LNCaP clone FGC (cell line): Measurements from ENCODE around the gene NDUFB8.

Experiments used
- DNase-seq: peaks from one replicate; pipeline ENCODE4 v3.0.0-alpha.2; 2011; ENCODE audit warnings: low read depth
- H3K4me3 ChIP-seq: 2 replicates; pipeline ENCODE4 v1.5.1; 2011; ENCODE audit warnings: mild to moderate bottlenecking, low read depth, low read length, control low read depth
- TF ChIP-seq, protein P1 (sequence below): IDR thresholded peaks from 2 replicates; pipeline ENCODE4 v1.5.1; 2012; ENCODE audit warnings: mild to moderate bottlenecking; ENCODE audit not compliant: control insufficient read depth, insufficient read depth; ENCODE audit errors: extremely low read depth

The NDUFB8 gene

DNA sequence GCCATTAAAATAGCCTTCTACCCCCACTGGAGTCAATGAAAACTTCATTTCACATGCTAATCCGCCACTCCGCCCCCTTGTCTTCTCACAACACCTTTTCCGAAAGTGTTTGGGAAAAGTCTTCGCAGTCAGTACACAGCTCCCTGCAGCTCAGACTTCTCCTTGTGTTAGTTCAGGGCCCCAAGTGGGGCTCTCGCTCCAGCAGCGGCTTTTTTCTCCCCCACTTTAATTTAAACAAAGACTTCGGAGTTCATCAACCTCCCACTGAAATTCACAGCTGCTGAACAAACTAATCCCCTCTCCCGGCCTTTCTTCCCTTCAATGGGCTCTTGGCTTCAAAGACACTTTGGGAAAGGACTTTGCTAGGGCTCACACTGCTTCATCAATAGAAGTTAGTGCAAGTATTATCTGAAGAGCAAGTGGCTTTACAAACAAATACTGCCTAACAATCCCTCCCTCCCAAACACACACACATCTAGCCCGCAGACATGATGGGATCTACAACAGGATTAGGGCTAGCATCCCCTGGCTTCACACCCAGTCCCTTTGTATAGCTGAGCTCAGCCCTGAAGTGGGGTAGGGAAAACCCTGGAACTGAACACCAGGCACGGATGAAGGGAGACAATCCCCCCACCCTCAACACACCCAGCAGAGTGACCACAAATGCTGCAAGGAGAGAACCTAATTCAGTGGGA lies 43.7 kb downstream of the NDUFB8 start:
- TF ChIP-seq, protein P1, sequence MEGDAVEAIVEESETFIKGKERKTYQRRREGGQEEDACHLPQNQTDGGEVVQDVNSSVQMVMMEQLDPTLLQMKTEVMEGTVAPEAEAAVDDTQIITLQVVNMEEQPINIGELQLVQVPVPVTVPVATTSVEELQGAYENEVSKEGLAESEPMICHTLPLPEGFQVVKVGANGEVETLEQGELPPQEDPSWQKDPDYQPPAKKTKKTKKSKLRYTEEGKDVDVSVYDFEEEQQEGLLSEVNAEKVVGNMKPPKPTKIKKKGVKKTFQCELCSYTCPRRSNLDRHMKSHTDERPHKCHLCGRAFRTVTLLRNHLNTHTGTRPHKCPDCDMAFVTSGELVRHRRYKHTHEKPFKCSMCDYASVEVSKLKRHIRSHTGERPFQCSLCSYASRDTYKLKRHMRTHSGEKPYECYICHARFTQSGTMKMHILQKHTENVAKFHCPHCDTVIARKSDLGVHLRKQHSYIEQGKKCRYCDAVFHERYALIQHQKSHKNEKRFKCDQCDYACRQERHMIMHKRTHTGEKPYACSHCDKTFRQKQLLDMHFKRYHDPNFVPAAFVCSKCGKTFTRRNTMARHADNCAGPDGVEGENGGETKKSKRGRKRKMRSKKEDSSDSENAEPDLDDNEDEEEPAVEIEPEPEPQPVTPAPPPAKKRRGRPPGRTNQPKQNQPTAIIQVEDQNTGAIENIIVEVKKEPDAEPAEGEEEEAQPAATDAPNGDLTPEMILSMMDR, result no peak
- DNase-seq, result no peak
- H3K4me3 ChIP-seq, result no peak overlapping the region

DNA sequence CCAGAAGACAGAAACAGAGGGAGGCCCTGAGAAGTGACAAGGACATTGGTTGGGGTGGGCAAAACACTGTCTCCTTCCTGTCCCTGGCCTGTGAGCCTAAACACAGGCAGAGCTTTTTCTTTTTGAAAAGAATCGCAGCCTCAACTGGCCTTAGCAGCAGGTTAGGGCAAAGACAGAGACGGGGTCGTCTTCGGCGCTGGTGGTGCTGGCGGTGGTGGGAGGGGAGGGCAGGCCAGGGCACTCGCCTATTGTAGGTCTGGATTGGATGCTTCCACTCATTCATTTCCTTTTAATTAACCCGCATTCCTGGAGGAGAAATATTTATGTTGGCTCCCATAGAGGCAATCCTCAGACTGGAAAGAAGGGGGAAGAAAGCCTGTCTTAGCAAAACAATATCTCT lies 44.3 kb downstream of the NDUFB8 start:
- H3K4me3 ChIP-seq, result no peak overlapping the region
- TF ChIP-seq, protein P1, result no peak
- DNase-seq, result no peak

- TF ChIP-seq, protein P1, result no peak
- no peak overlapping the region for H3K4me3 ChIP-seq
Measured at GRCh38 chr10:100483876-100484666, 45.6 kb downstream of the NDUFB8 start.

DNA sequence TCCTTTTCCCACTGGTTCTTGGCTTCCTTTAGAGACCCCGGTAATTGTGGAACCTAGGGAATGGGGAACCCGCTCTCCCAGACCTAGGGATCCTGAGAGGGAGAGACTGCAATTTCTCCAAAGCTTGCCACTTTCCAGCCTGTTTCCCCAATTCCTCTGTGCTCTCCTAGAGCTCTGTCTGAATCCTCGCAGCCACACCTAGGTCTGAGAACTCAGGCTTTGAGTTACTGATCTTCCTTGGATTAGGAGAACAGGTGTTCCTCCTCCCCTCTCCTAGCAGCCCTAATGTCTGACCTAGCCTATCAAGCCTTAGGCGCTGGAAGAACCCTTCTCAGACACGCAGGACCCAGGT lies 46.9 kb downstream of the NDUFB8 start:
- no peak for DNase-seq
- H3K4me3 ChIP-seq, result peak overlapping the region; percentile 44
- TF ChIP-seq, protein P1, result no peak

More at GRCh38 chr10:100483876-100484666, 45.6 kb downstream of the NDUFB8 start:
- no peak for DNase-seq

GRCh38 chr10:100482181-100482833 lies 47.4 kb downstream of the NDUFB8 start:
- TF ChIP-seq, protein P1, result peak; percentile 64
- H3K4me3 ChIP-seq, result peak overlapping the region; percentile 44
- DNase-seq, result peak; percentile 18

DNA sequence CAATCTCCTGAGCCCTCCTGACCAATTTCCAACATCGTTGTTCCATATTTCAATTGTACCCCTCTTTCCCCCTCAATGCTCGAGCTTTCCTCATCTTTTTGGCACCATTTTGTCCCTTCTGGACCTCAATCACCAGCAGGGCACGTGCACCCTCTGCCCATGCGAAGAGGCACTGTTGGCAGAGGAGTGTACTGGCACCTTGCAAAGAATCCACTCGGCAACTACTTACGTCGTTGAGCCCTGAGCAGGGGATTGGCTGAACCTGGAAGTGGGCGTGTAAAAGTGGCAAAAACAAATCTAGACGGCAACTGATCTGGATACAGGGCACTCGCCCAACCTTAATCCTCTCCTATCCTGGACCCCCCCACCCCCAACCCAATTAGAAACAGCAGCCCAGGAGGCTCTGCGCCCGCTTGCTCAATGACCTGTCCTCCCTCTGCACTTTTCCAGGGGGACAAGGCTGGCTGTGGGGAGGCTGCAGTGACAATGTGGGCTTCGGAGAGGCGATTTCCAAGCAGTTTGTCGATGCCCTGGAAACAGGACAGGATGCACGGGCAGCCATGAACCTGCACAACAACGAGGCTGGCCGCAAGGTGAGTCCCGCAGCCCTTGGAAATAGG lies 48.1 kb downstream of the NDUFB8 start:
- peak overlapping the region; percentile 44 for H3K4me3 ChIP-seq
- TF ChIP-seq, protein P1, result no peak
- DNase-seq, result peak; percentile 47
